ENCODE results near the gene KCNE1.
A peak's percentile ranks its signal among the peaks of the same experiment; 100 is the strongest.

The KCNE1 gene

GRCh38 chr21:34518301-34518700 is 6.3 kb upstream of the KCNE1 start:
- no peaks in the 10 kb centered on the region for H4K20me1 ChIP-seq (ENCODE audit: insufficient read depth, low read length)
- H3K9ac ChIP-seq (ENCODE audit: low read length): no peak overlapping the region
- no peaks in the 10 kb centered on the region for H3K9me2 ChIP-seq (replicated peaks; ENCODE audit: insufficient read depth, low read length)
- no peaks in the 10 kb centered on the region for H3K4me1 ChIP-seq (ENCODE audit: low read length)
- no peak overlapping the region for H3K4me3 ChIP-seq (ENCODE audit: low read length)
- TF ChIP-seq CTCF (IDR thresholded peaks at IDR 0.05; ENCODE audit: low read length) (no peak), EZH2phosphoT487 (IDR thresholded peaks at IDR 0.05; ENCODE audit: low read length) (no peak), EZH2 (optimal IDR thresholded peaks at IDR 0.05; ENCODE audit: low read depth, low read length) (no peak)
- no peaks in the 10 kb centered on the region for H3F3A ChIP-seq (ENCODE audit: insufficient read depth, low read length)
- H3K4me2 ChIP-seq (ENCODE audit: low read depth, low read length): no peak overlapping the region
- no peaks in the 10 kb centered on the region for H3K9me3 ChIP-seq (replicated peaks; ENCODE audit: insufficient read depth, low read length)
- no peak for DNase-seq
- H2AFZ ChIP-seq (ENCODE audit: low read length): no peak overlapping the region
- no peaks in the 10 kb centered on the region for H3K27me3 ChIP-seq (replicated peaks; ENCODE audit: insufficient read depth, low read length)
- H3K79me2 ChIP-seq (ENCODE audit: low read length): no peaks in the 10 kb centered on the region
- no peak overlapping the region for H3K27ac ChIP-seq (ENCODE audit: low read length)
- no peaks in the 10 kb centered on the region for H3K36me3 ChIP-seq (replicated peaks; ENCODE audit: insufficient read depth, low read length)

- Histone ChIP-seq H3K4me1 (ENCODE audit: low read length) (no peaks in the 10 kb centered on the region), H3K79me2 (ENCODE audit: low read length) (no peaks in the 10 kb centered on the region), H3K9me2 (replicated peaks; ENCODE audit: insufficient read depth, low read length) (no peaks in the 10 kb centered on the region), H4K20me1 (ENCODE audit: insufficient read depth, low read length) (no peaks in the 10 kb centered on the region), H2AFZ (ENCODE audit: low read length) (no peak overlapping the region), H3K9ac (ENCODE audit: low read length) (no peak overlapping the region), H3K27me3 (replicated peaks; ENCODE audit: insufficient read depth, low read length) (no peaks in the 10 kb centered on the region), H3K4me3 (ENCODE audit: low read length) (no peak overlapping the region), H3K27ac (ENCODE audit: low read length) (no peak overlapping the region), H3K4me2 (ENCODE audit: low read depth, low read length) (no peak overlapping the region), H3F3A (ENCODE audit: insufficient read depth, low read length) (no peaks in the 10 kb centered on the region), H3K9me3 (replicated peaks; ENCODE audit: insufficient read depth, low read length) (no peaks in the 10 kb centered on the region), H3K36me3 (replicated peaks; ENCODE audit: insufficient read depth, low read length) (no peaks in the 10 kb centered on the region)
- TF ChIP-seq CTCF (IDR thresholded peaks at IDR 0.05; ENCODE audit: low read length) (peak; percentile 22), EZH2phosphoT487 (IDR thresholded peaks at IDR 0.05; ENCODE audit: low read length) (no peak), EZH2 (optimal IDR thresholded peaks at IDR 0.05; ENCODE audit: low read depth, low read length) (no peak)
- DNase-seq: peak; percentile 20
Observed at GRCh38 chr21:34517491-34518245, 5.7 kb upstream of the KCNE1 start.

- Histone ChIP-seq H3K27me3 (replicated peaks; ENCODE audit: insufficient read depth, low read length) (no peaks in the 10 kb centered on the region), H3K4me1 (ENCODE audit: low read length) (no peaks in the 10 kb centered on the region), H3F3A (ENCODE audit: insufficient read depth, low read length) (no peaks in the 10 kb centered on the region), H3K36me3 (replicated peaks; ENCODE audit: insufficient read depth, low read length) (no peaks in the 10 kb centered on the region), H3K4me2 (ENCODE audit: low read depth, low read length) (no peak overlapping the region), H3K27ac (ENCODE audit: low read length) (no peak overlapping the region), H3K9me3 (replicated peaks; ENCODE audit: insufficient read depth, low read length) (no peaks in the 10 kb centered on the region), H3K9ac (ENCODE audit: low read length) (no peak overlapping the region), H3K9me2 (replicated peaks; ENCODE audit: insufficient read depth, low read length) (no peaks in the 10 kb centered on the region), H4K20me1 (ENCODE audit: insufficient read depth, low read length) (no peaks in the 10 kb centered on the region), H3K79me2 (ENCODE audit: low read length) (no peaks in the 10 kb centered on the region), H3K4me3 (ENCODE audit: low read length) (no peak overlapping the region), H2AFZ (ENCODE audit: low read length) (no peak overlapping the region)
- DNase-seq: no peak
- no peak for TF ChIP-seq EZH2phosphoT487 (IDR thresholded peaks at IDR 0.05; ENCODE audit: low read length)
- TF ChIP-seq EZH2 (optimal IDR thresholded peaks at IDR 0.05; ENCODE audit: low read depth, low read length): no peak
- no peak for TF ChIP-seq CTCF (IDR thresholded peaks at IDR 0.05; ENCODE audit: low read length)
Observed at GRCh38 chr21:34517039-34517438, 5.0 kb upstream of the KCNE1 start.

Measured in MM.1S (cell line).